ENCODE measurements around the gene OR4C45.

DNA sequence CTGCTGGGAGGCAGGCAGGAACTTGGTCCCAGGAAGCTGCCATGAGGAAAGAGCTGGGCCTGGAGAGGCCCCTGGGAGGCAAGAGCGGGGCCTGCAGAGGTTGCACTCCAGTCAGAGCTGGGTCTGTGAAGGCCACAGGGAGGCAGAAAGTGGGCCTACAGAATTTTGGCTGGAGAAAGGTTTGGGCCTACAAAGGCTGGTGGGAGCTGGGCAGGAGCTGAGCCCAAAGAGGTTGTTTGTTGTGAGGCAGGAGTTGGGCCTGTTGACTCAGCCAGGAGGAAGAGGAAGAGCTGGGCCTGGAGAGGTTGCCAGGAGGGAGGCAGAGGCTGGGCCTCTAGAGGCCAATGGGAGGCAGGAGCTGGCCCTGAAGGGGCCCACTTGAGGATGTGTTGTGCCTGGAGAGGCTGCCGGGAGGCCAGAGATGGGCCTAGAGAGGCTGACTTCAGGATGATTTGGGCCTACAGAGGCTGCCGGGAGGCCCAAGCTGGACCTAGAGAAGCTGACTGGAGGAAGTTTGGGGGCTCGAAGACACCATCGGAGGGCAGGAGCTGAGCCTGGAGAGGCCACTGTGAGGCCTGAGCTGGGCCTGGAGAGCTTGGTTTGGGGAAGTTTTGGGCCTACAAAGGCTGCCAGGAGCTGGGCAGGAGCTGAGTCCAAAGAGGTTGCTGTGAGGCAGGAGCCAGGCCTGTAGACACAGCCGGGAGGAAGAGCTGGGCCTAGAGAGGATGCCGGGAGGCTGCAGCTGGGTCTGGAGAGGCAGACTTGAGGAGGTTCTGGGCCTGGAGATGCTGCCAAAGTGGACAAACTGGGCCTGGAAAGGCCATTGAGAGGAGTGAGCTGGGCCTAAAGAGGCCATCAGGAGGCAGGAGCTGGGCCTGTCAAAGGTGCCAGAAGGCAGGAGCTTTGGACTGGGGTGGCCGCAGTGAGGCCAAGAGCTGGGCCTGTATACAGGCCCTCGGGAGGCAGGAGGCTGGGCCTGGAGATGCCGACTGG lies 40.7 kb downstream of the OR4C45 start:
- TF ChIP-seq, protein P1, sequence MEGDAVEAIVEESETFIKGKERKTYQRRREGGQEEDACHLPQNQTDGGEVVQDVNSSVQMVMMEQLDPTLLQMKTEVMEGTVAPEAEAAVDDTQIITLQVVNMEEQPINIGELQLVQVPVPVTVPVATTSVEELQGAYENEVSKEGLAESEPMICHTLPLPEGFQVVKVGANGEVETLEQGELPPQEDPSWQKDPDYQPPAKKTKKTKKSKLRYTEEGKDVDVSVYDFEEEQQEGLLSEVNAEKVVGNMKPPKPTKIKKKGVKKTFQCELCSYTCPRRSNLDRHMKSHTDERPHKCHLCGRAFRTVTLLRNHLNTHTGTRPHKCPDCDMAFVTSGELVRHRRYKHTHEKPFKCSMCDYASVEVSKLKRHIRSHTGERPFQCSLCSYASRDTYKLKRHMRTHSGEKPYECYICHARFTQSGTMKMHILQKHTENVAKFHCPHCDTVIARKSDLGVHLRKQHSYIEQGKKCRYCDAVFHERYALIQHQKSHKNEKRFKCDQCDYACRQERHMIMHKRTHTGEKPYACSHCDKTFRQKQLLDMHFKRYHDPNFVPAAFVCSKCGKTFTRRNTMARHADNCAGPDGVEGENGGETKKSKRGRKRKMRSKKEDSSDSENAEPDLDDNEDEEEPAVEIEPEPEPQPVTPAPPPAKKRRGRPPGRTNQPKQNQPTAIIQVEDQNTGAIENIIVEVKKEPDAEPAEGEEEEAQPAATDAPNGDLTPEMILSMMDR (IDR thresholded peaks at IDR 0.05; ENCODE audit: borderline replicate concordance, extremely low read depth, low read length, poor library complexity, severe bottlenecking): no peak
- no peak for TF ChIP-seq EZH2 (IDR thresholded peaks at IDR 0.05; ENCODE audit: borderline replicate concordance, low read depth, low read length, severe bottlenecking)
